Activated CD4-positive, alpha-beta T cell treated with anti-CD3 and anti-CD28 coated beads, Interleukin-2, amount 50 U/mL, for 16 hours (primary cell): ENCODE measurements around the gene POLE4.

Source experiments
- DNase-seq: peaks from one replicate; pipeline ENCODE4 v3.0.0-alpha.2; 2020

POLE4 gene

DNA sequence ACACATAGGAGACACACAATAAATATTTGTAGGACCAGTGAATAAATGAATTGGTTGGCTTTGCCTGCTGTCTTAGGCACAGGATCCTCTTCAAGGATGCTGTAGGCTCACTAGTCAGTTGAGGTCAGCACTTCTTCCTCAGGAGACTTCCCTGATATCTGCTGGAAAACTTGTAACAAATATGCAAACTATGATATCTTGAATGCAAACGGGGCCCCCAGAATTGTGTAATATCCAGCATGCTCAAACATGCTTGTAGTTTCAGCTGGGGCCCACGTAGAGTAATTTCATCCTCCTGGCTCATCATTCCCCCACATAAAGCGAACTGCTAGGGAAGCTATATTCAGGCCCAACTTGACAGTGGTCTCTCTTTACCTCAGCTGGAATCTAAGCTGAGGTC, 43.6 kb downstream of the POLE4 start:
- DNase-seq, result no peak

DNA sequence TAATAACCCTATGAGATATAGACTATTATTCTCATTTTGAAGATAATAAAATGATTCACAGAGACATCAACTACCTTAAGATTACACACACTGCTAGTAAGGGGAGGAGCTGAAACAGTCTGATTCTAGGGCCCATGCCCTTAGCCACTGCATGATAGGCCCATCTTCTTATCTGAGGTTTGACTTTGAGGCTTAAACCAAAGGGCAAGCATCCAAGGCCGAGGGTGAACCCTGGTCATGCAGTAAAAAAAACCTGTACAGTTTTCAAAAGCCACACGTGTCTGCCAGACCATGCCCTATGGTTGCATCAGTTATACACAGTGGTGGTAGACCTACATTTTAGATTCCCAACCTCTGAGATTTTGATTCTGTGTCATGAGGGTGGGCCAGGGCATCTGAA, 44.8 kb downstream of the POLE4 start:
- no peak for DNase-seq

- DNase-seq, result no peak
These were observed 45.3 kb downstream of the POLE4 start for GRCh38 chr2:75003773-75004172.

DNA sequence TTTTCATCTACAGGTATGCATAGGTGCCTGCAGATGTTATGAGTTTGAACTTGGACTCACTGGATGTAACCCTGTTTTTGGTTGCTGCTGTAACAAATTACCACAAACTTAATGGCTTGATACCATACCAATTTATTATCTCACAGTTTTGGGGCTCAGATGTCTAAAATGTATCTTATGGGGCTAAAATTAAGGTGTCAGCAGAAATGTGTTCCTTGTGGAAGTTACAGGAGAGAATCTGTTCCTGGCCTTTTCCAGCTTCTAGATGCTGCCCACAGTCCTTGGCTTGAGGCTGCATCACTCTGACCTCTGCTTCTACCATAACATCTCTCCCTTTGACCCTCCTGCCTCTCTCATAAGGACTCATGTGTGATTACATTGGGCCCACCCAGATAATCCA, 47.6 kb downstream of the POLE4 start:
- DNase-seq, result no peak

GRCh38 chr2:75007061-75007460, 48.6 kb downstream of the POLE4 start:
- no peak for DNase-seq

GRCh38 chr2:75007819-75008218, 49.4 kb downstream of the POLE4 start:
- no peak for DNase-seq

GRCh38 chr2:75010571-75010970, 52.1 kb downstream of the POLE4 start:
- DNase-seq, result no peak

- no peak for DNase-seq
These were observed 53.6 kb downstream of the POLE4 start for GRCh38 chr2:75012080-75012479.

DNA sequence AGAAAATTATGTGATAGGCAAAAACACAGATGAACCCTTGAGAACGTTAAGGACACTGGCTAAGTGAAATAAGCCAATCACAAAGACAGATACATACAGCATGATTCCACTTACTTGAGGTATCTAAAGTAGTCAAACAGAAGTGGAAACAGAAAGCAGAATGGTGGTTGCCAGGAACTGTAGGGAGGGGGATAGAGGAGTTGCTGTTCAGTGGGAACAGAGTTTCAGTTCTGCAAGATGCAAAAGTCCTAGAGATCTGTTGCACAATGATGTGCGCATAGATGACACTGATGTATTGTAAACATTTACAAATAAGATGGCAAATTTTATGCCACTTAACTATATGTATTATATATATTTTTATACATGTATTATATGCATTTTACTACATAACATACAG, 59.7 kb downstream of the POLE4 start:
- no peak for DNase-seq
